SHP77 treated with DMSO at 0.1 percent for 48 hours (cell line): ENCODE results near the gene NOP14.
"Not testable (repeated sequence)": the region's sequence is repeated elsewhere in the genome, so short reads cannot be mapped to it uniquely, and the experiment has no call there.

ENCODE experiments used
- DNase-seq: peaks from one replicate; lab custom pipeline; 2025; lab: John Stamatoyannopoulos, UW

The NOP14 gene

DNA sequence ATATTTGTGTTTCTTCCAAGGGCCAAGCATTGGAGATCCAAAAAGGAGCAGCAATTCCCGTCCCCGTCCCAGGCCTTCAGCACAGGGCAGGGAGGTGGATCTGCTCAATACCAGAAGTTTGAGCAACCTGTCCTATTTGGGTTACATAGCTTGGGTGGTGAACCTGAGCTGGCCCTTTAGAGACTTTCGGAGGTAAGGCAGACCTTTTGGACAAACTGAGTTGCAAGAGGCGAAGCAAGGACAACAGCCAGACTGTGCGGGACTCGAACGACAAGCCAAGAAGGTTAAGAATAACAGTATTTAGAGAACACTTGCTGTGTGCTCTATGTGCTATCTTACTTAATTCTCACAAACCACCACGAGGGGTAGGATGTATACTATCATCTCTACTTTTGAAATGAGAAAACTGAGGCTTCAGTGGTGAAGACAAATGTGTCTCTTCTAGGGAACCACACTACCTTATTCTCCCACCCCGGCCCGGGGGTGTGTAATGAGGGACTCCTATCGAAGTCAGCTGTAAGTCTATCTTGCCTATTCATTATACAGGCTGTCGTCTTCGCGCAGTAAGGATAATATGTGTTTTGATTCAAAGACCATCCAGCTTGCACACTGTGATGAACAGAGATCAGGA lies 1.3 kb downstream of the NOP14 start:
- DNase-seq = no peak

DNA sequence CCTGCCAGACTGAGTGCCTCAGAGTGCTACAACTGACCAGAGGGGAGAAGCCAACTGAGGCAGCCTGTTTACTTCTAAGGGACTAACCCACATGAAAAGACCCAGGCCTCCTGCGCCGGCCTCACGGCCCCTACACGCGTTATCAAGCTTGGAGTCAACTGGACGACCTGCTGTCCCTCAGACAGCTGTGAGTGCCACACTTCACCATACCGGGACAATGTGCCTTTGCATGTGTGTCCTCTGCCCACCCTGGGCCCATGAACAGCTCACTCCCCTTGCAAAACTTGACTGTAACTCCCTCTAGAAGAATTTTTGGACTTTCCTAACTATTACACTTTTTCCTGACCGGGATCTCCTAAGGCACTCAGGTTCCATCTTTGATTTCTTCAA lies 1.8 kb downstream of the NOP14 start:
- no peak for DNase-seq

DNA sequence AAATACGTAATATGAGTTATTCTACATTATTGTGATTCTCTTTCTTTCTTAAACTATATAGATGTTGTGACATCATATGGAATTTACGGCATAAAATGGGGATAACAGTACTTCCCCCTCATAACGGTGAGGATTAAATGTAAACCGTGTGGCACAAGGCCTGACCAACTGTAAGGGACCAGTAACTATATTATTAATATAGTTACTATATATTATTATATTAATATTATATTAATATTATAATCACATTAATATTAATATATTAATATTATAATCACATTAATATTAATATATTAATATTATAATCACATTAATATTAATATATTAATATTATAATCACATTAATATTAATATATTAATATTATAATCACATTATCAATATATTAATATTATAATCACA lies 2.8 kb downstream of the NOP14 start:
- not testable (repeated sequence) for DNase-seq

DNA sequence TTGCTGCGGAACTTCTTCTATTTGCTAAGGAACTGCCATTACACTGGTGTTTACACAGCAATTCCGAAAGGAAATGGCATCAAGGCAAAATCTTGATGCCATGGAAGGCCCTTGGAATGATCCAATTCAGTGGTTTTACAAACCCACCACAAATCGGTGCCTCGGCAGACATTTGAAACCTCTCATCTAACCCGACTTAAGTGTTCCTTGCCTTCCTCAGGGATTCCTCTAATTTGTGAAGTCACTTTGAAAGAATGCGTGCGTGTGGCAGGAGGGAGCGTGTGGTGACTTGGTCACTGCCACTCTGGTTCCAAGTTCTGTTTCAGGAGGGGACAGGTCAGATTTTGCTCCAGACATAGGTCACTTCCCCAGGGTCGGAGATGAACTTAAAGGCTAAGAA lies 4.8 kb downstream of the NOP14 start:
- no peak for DNase-seq

DNA sequence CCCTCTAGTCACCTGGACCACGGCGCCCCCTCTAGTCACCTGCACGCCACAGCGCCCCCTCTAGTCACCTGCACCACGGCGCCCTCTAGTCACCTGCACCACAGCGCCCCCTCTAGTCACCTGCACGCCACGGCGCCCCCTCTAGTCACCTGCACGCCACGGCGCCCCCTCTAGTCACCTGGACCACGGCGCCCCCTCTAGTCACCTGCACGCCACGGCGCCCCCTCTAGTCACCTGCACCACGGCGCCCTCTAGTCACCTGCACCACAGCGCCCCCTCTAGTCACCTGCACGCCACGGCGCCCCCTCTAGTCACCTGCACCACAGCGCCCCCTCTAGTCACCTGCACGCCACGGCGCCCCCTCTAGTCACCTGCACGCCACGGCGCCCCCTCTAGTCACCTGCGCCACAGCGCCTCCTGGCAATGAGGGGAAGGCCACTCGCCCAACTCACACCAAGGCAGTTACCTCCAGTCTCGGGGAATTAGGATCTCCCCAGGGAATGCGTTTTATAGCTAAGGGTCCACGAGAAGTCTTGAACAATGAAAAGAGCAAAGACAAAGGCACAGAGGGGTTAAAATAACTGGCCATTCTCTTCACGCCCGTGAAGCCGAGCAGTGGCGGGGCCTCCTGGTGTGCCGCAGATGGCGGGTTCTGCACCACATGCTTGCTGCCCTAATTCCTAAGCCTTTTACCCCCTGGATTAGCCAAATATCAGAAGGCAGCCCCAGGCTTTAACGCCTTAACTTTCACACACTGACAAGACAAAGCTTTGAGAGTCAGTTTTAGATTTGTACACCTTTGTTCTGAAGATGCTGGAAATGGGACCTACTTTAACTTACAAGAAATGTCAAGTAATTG lies 7.8 kb downstream of the NOP14 start:
- DNase-seq = not testable (repeated sequence)

DNA sequence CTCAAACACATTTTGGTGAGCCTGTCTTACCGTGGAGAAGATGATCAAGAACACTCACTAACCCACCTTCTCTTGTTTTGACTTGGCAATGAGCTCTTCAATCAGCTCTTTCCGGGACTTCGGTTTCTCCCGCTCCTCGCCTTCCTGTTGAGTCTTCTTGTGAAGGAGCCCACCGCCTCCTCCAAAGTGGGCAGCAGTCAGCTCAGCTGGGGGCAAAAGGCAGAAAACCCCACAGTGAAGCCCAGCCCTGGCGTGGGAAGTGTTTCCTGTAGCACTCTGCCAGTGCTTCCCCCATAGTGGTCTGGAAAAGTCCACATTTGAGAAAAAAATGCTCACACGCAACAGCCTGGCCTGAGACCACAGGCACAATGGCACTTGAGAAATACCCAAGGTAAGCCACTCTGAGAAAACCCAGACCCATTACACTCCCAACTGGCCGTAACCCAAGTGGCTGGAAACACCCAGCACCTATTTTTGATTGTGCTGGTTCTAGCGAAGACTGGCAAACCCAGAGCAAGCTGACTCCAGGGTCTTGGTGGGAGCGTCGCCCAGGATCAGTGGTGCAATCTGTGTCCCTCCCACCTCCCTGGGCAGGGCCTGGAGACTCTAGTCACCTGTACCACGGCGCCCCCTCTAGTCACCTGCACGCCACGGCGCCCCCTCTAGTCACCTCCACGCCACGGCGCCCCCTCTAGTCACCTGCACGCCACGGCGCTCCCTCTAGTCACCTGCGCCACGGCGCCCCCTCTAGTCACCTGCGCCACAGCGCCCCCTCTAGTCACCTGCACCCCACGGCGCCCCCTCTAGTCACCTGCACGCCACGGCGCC lies 8.6 kb downstream of the NOP14 start:
- DNase-seq = no peak

DNA sequence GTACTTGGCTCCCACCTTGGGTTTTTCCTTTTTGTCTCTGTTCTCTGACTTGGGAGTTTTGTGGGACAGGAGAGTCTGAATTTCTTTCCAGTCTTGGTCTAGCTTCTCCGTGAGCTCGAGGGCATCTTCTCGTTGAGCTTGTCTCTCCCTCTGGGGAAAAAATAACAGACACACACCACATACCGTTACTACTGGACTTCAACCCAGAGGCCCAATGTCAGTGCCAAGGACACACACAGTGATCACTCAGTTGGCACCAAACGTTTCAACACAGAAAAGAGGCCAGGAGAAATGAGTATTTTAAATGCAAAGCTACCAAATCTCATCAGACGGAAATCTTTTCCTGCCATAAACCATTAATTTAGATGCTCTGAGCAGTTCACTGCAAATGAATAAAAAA lies 9.7 kb downstream of the NOP14 start:
- no peak for DNase-seq

DNA sequence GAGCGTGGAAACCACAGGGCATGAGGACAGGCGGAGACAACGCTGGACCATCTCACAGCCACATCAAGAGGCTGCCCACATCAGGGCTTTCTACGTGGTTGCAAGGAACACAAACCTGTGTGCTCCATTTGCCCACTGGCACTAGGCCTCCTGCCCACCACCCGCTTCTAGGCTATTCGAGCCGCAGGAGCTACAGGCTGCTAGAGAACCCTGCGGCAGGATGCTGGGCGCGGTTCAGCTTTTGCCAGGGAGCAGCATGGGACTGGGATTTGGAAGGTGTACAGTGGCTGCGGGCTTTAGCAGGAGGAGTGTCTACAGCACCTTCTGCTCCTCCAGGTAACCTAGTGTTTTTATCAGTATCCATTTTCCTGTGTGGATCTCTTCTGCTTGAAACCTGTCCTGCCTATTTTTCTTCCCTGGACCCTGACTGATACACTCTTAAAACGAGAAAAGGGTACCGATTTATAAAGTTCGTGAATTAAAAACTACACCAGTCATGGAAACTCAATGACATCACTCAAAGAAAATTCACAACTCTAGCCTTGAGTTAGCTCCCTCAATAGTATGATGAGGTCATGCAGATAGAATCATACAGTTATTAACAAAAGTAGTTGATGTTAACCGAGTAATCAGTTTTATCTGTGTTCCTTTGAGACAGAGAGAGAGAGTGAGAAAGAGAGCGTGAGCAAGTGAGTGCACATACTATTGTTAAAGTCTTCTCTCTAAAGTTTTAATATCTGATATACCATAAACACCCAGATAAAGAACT lies 12.8 kb downstream of the NOP14 start:
- DNase-seq = no peak

DNA sequence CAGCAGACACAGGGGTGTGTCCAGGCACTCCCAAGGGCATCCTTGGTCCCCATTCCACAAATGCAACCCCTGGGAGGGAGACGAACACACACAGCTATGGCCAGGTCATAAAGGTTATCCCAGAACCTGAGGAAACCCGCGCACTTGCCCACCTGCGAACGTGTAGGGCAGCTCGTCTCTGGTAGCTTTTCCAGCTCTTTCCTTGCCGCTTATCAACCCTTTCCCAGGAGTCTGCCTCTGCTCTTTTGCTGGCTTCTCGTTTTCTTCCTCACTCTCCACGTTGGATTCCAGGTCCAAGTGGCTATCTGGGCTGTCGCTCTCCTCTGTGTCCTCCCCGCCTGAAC lies 13.5 kb downstream of the NOP14 start:
- DNase-seq = no peak

DNA sequence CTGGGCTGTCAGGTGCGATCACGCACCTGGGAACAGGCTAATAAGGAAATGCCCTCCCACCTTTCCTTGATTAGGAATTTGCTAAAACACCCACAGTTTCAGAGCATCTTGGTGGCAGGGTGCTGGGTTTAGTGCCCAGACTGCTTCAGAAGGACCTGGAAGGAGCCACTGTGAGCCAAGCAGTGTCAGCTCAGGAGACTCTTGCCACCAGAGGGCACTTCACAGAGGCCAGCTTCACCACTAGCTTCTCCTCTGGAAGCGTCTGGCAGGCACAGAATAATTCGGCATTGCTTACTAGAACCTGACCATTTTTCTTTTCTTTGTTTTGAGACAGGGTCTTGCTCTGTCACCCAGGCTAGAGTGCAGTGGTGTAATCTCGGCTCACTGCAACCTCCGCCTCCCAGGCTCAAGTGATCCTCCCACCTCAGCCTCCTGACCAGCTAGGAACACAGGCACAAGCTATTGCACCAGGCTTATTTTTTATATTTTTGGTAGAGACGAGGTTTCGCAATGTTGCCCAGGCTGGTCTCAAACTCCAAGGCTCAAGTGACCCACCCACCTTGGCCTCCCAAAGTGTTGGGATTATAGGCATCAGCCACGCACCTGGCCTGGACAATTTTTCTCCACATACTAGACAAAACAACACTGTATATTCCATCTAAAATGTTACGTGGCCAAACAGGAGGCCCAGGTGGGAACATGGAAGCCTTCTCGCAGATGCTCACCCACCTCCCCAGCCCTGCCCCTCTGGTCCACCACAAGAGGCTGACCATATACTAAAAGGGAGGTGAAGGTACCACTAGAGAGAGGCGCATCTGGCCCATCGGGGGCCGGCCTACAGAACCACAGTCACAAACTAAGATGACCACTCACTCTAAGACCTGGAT lies 14.1 kb downstream of the NOP14 start:
- DNase-seq = no peak

DNA sequence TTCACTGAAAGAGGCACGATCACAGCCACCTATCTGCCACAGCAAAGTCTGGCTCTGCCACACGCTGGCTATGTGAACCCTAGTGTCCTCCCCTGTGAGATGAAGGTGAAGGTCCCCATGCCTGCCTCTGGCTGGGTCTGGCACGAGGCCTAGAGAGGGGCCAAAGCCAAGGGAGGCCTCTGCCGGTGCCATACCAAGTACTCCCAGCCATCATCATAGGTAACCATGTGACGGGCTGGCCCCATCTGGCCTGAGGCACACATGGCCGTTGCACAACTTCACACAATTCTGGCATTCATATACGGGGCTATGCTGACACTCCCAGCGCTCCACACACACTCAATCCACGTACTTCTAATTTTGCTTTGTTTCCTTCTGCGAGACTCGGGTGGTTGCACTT lies 15.3 kb downstream of the NOP14 start:
- DNase-seq = no peak

DNA sequence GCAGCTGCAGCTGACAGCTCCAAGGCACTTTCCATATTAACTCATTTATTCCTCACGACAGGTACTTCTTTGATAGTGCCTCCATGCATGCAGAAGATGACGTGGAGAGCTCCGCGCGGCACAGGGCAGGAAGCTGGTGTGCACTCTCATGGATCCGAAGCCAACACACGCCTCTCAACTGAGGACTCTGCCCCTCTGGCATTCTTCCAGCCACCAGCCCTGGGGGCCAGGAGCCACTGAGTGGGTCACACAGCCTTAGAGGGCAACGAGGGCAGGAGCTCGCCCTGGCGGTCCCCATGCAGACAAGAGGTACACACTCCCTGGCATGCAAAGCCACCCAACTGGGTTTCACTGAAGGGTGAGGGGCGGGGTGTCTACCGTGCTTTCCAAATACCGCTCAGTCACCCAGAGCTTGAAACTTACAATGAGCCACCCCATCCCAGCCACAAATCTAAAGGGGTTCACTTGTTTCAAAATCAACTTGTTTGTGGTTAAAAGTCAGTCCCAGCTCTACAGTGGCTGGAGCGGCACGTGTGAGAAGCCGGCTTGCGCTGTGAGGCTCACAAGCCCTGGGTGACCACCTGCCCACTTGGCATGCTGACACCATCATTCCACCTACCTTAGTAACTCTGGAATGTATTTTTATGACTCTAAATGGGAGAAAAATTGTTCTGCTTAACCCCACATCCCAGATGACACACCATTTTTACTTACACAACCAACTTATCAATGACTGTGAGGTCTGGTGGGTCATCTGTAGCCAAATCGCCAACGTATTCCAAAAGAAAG lies 16.2 kb downstream of the NOP14 start:
- no peak for DNase-seq

DNA sequence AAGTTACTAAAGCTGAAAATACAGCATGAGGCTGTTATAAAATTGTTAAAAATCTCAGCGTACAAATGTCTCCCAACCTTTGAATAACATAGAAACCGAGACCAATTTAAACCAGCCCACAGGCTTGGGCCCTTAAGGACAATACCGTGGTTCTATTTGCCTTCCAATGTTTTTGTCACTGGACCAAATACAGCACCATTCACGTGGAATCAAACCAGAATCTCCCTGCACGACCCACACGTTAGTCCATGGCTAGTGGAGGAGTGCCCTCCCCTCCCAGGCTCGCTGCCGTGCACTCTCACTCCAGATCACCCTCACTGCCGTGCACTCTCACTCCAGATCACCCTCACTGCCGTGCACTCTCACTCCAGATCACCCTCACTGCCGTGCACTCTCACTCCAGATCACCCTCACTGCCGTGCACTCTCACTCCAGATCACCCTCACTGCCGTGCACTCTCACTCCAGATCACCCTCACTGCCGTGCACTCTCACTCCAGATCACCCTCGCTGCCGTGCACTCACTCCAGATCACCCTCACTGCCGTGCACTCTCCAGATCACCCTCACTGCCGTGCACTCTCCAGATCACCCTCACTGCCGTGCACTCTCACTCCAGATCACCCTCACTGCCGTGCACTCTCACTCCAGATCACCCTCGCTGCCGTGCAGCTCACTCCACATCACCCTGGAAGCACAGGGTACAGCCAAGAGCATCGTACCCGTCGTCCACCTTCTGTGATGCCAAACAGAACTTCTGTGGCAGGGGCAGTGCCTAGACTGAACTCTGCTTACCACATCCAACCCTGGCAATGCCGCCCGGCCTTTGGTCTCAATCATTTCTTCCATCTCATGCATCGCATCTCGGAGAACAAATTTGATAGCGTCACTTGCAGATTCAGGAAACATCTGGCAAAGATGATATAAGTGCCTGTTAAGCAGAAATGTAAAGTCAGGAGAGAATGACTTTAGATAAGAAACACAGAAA lies 17.3 kb downstream of the NOP14 start:
- not testable (repeated sequence) for DNase-seq

DNA sequence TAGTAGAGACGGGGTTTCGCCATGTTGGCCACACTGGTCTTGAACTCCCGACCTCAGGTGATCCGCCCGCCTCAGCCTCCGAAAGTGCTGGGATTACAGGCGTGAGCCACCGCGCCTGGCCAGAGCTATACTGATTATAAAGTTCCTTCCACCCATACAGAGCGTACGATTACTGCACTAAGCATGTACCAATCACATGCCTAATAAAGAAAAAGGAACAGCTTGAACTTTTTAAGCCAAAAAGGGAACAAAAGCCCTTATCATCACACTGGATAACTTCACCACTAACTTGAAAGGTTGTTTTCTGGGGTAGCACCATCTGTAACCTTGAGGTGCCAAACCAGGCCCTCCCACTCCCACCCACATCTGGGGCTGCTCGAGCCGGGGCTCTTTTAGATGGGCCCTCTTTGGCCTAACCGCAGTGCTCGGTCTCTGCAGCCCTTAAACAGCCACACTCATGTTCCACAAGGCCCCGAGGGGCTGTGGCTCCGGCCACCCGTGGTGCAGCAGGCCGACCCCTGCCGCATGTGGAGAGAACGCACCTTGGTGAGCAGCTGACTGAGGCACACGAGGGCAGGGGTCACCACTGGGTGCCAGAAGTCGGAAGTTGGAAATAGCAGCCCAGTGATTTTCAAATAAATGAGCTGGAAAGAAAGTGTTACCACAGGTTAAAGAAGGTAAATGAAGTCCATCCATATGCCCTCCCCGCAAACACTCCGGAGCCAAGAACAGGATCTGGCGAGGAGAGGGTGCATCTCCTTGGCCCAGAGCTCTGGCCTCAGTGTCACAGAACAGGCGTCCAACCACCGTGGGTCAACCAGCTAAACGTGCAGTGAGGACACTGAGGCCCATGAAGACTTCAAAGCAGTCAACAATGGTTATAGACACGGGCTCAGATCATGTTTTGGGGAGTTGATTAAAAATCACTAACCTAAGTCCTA lies 18.4 kb downstream of the NOP14 start:
- no peak for DNase-seq

DNA sequence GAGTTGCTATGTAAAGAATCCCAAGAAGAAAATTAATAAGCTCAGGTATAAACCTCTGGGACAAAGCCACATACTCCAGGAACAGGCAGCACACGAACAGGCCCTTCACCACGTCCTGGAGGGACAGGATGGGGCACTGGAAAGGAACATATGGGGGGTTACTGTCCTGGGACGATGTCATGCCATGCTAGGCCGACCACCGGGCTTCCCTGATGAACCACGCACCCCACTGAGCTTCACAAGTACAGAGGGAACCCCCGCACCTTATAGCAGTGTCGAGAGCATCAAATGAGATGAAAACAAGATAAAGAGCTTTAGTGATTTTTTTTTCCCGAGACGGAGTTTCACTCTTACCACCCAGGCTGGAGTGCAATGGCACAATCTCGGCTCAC lies 19.1 kb downstream of the NOP14 start:
- DNase-seq = no peak

DNA sequence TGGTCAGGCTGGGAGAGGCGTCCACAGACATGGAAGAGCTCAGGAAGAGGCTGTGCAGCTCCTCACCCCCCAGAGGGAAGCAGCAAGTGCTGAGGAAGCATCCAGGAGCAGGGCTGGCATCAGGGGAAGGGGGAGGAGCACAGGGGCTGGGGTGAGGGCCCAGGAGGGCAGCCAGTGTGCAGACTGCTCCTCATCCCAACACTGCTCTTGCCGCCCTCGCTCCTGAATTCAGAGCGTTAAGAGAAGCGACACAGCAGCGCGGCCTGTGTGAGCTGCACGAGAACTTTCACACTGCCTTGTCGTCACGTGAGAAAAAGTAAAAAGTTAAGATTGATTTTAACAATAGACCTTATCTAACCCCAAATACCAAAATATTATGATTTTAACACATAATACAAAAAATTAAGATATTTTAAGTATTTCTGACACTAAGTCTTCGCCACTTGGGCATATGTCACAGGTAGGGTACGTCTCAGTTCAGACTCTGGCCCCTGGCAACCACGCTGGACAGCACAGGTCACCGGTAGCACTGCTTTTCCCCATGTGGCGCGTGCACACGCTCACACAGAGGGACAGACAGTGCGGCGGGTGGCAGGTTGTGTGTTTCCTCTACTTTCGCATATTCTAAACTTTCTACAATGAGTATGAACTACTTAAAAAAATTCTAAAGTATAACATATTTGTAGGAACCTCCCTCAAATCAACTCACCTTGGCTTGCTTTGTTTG lies 19.7 kb downstream of the NOP14 start:
- no peak for DNase-seq
